Stimulated activated CD4-positive, alpha-beta T cell treated with anti-CD3 and anti-CD28 coated beads, Interleukin-4, amount 100 ng/mL, for 1 hour (primary cell): ENCODE data around the gene GUCD1.

ENCODE experiments used
- DNase-seq: peaks from one replicate; pipeline ENCODE4 v3.0.0-alpha.2; 2020

GUCD1 gene

GRCh38 chr22:24501301-24502005, 53.5 kb downstream of the GUCD1 start:
- DNase-seq: no peak

DNA sequence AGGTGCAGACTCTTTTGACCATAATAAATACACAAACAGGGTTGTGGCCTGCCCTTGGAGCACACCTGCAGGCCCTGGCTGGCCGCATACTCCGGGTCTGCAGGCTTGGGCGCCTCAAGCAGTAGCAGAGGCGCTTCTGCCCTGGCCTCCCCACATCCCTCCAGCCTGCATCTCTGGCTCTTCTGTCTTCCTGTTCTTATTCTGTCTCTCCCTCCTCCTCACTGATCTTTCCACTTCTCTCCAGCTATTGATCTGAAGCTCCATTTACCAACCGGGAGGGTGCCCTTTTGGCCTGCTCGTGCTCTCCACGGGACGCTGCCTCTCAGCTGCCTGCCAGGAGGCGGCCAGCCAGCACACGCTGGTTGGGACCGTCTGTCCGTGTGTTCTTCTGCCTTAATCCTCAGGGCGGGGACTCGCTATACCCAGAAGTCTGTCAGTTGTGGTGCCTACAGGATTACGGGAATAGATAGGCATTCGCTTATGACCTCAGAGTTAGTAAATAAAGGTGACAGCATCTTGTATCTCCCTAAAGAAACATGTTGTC, 54.6 kb downstream of the GUCD1 start:
- no peak for DNase-seq

- no peak for DNase-seq
Observed at GRCh38 chr22:24499706-24500276, 55.1 kb downstream of the GUCD1 start.

GRCh38 chr22:24498824-24499223, 56.1 kb downstream of the GUCD1 start:
- no peak for DNase-seq

GRCh38 chr22:24497841-24498258, 57.1 kb downstream of the GUCD1 start:
- no peak for DNase-seq

DNA sequence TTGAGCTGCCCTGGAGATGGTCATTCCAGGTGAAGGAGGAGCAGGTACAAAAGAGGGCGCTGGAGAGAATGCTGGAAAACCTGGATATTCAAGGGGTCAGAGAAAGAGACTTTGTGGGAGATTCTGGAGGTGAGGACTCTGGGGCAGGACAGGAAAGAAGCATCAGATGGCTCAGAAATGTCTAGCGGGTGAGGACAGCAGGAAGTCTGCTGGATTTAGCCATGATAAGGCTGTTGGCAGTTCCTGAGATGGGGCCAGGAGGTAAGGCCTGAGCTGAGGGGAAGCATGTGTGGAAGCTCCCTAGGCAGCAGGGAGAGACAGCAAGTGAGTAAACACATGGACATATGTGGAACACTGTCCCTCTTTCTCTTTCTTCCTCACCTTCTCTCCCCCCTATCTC, 58.3 kb downstream of the GUCD1 start:
- no peak for DNase-seq

DNA sequence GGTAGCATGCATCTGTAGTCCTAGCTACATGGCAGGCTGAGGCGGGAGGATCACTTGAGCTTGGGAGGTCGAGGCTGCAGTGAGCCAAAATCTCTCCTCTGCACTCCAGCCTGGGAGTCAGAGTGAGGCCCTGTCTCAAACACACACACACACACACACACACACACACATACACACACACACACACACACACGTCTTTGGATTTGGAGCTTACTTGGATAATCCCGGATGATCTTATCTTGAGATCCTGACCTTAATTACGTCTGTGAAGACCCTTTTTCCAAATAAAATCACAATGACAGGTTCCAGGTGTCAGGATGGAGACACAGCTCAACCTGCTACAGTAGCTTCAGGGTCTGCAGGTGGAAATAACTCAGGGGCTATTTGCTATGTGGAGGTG, 58.7 kb downstream of the GUCD1 start:
- DNase-seq: no peak

- no peak for DNase-seq
Observed at GRCh38 chr22:24495365-24495675, 59.6 kb downstream of the GUCD1 start.

GRCh38 chr22:24494528-24495364, 60.2 kb downstream of the GUCD1 start, which contains the start of gene UPB1:
Gene UPB1 (plus strand): TSS chr22:24495332. CDS start chr22:24495404, 72 bp downstream.
- DNase-seq: no peak

- DNase-seq: no peak
Observed at GRCh38 chr22:24494167-24494527, 60.8 kb downstream of the GUCD1 start.

DNA sequence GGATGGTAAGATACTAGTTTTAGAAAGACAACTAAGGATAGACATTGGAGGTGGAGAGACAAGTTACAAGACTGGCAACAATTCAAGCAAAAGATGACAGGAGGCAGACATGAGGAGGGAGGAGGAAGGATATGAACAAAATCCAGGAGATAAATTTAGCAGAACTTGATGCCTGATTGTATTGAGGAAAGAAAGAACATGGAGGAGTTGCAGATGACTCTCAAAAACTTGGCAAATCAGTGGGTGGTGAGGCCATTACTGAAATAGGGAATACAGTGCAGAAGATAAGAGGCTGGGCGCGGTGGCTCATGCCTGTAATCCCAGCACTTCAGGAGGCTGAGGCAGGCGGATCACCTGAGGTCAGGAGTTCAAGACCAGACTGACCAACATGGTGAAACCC, 62.5 kb downstream of the GUCD1 start:
- no peak for DNase-seq
